H9 (cell line): ENCODE data around the gene MAPK13. TPM values are rescaled to one million over a fixed set of nuclear protein-coding genes. Genes with fewer than 3 reads are reported as not detected.

Experiments used
- DNase-seq: peaks from one replicate; pipeline ENCODE4 v3.0.0-alpha.2; 2017
- H2AFZ ChIP-seq: one replicate; pipeline ENCODE4 v1.6.1; 2013; ENCODE audit warnings: mild to moderate bottlenecking, low read length, control low read depth, moderate library complexity
- H2AK5ac ChIP-seq: 2 replicates; pipeline ENCODE4 v1.6.1; 2013; ENCODE audit warnings: low read length, control low read depth, mixed read lengths; ENCODE audit not compliant: insufficient read length
- H2BK120ac ChIP-seq: one replicate; pipeline ENCODE4 v1.6.1; 2013; ENCODE audit warnings: low read depth, mild to moderate bottlenecking, low read length, control low read depth, inconsistent platforms; ENCODE audit not compliant: poor library complexity, severe bottlenecking
- H2BK12ac ChIP-seq: 2 replicates; pipeline ENCODE4 v1.6.1; 2013; ENCODE audit warnings: low read length, control low read depth, mixed read lengths, low read depth; ENCODE audit not compliant: insufficient read length
- H2BK15ac ChIP-seq: 2 replicates; pipeline ENCODE4 v1.6.1; 2013; ENCODE audit warnings: low read depth, low read length, control low read depth
- H2BK20ac ChIP-seq: one replicate; pipeline ENCODE4 v1.6.1; 2013; ENCODE audit warnings: low read depth, mild to moderate bottlenecking, low read length, control low read depth, inconsistent platforms; ENCODE audit not compliant: poor library complexity, severe bottlenecking
- H2BK5ac ChIP-seq: 2 replicates; pipeline ENCODE4 v1.6.1; 2013; ENCODE audit warnings: low read length, control low read depth, mixed read lengths; ENCODE audit not compliant: insufficient read length
- H3K14ac ChIP-seq: 2 replicates; pipeline ENCODE4 v1.6.1; 2013; ENCODE audit warnings: low read length, control low read depth; ENCODE audit not compliant: insufficient read depth
- H3K18ac ChIP-seq: 2 replicates; pipeline ENCODE4 v1.6.1; 2013; ENCODE audit warnings: low read depth, mild to moderate bottlenecking, mixed read lengths, low read length, control low read depth; ENCODE audit not compliant: insufficient read length
- H3K23ac ChIP-seq: 2 replicates; pipeline ENCODE4 v1.6.1; 2013; ENCODE audit warnings: low read length, control low read depth, mixed read lengths, low read depth; ENCODE audit not compliant: insufficient read length
- H3K23me2 ChIP-seq: 2 replicates; pipeline ENCODE4 v1.6.1; 2013; ENCODE audit warnings: low read depth, mild to moderate bottlenecking, mixed read lengths, low read length, control low read depth; ENCODE audit not compliant: insufficient read length, poor library complexity, severe bottlenecking
- H3K27ac ChIP-seq: 2 replicates; pipeline ENCODE4 v1.5.1; 2013; ENCODE audit warnings: low read length, control low read depth, mixed read lengths, low read depth; ENCODE audit not compliant: insufficient read length
- H3K27me3 ChIP-seq: 2 replicates; pipeline ENCODE4 v1.6.1; 2013; ENCODE audit warnings: low read length, control low read depth, inconsistent platforms; ENCODE audit not compliant: insufficient read depth
- H3K4ac ChIP-seq: 2 replicates; pipeline ENCODE4 v1.6.1; 2013; ENCODE audit warnings: low read depth, mild to moderate bottlenecking, control low read depth, inconsistent platforms, low read length, moderate library complexity
- H3K4me1 ChIP-seq: 2 replicates; pipeline ENCODE4 v1.6.1; 2013; ENCODE audit warnings: low read length, control low read depth, inconsistent platforms; ENCODE audit not compliant: insufficient read depth
- H3K4me2 ChIP-seq: 2 replicates; pipeline ENCODE4 v1.6.1; 2013; ENCODE audit warnings: low read length, control low read depth, mixed read lengths; ENCODE audit not compliant: insufficient read length, insufficient read depth
- H3K56ac ChIP-seq: 2 replicates; pipeline ENCODE4 v1.6.1; 2013; ENCODE audit warnings: low read depth, mild to moderate bottlenecking, mixed read lengths, low read length, control low read depth; ENCODE audit not compliant: insufficient read length
- H3K79me1 ChIP-seq: 2 replicates; pipeline ENCODE4 v1.6.1; 2013; ENCODE audit warnings: low read depth, mild to moderate bottlenecking, moderate library complexity, low read length, control low read depth, inconsistent platforms; ENCODE audit not compliant: insufficient read depth, poor library complexity, severe bottlenecking
- H3K79me2 ChIP-seq: 2 replicates; pipeline ENCODE4 v1.6.1; 2013; ENCODE audit warnings: low read length, control low read depth, inconsistent platforms; ENCODE audit not compliant: insufficient read depth
- H3K9ac ChIP-seq: 2 replicates; pipeline ENCODE4 v1.6.1; 2013; ENCODE audit warnings: low read length, control low read depth, mixed read lengths; ENCODE audit not compliant: insufficient read length; ENCODE audit errors: extremely low read depth
- H3K9me3 ChIP-seq: one replicate; pipeline ENCODE4 v1.6.1; 2013; ENCODE audit warnings: low read depth, low read length, inconsistent platforms; ENCODE audit not compliant: control insufficient read depth
- H3T11ph ChIP-seq: one replicate; pipeline ENCODE4 v1.6.1; 2013; ENCODE audit warnings: mild to moderate bottlenecking, low read length, control low read depth, inconsistent platforms
- H4K20me1 ChIP-seq: one replicate; pipeline ENCODE4 v1.6.1; 2013; ENCODE audit not compliant: control insufficient read depth, insufficient read length, insufficient read depth
- H4K5ac ChIP-seq: 2 replicates; pipeline ENCODE4 v1.6.1; 2013; ENCODE audit warnings: low read depth, mild to moderate bottlenecking, mixed read lengths, low read length, control low read depth; ENCODE audit not compliant: insufficient read length
- H4K8ac ChIP-seq: replicated peaks from 2 replicates; pipeline ENCODE4 v1.6.1; 2013; ENCODE audit warnings: low read length, control low read depth, mixed read lengths, low read depth; ENCODE audit not compliant: insufficient read length
- H4K91ac ChIP-seq: 2 replicates; pipeline ENCODE4 v1.6.1; 2013; ENCODE audit warnings: low read depth, mild to moderate bottlenecking, moderate library complexity, mixed read lengths, low read length, control low read depth; ENCODE audit not compliant: insufficient read length
- H3K27ac Mint-ChIP-seq, 3 experiments: 2 replicates in 2 of 3; 3 replicates in 1 of 3; pipeline ENCODE4 v1.8.0; 2020 to 2021; ENCODE audit warnings: mixed read lengths in 3 of 3, mild to moderate bottlenecking in 1 of 3, moderate library complexity in 1 of 3
- H3K27me3 Mint-ChIP-seq: 2 replicates; pipeline ENCODE4 v1.8.0; 2021; ENCODE audit warnings: low read depth, mild to moderate bottlenecking, moderate library complexity, mixed read lengths
- H3K36me3 Mint-ChIP-seq, 3 experiments: 2 replicates in 2 of 3; 3 replicates in 1 of 3; pipeline ENCODE4 v1.8.0; 2020 to 2021; ENCODE audit warnings: low read depth in 3 of 3, mixed read lengths in 3 of 3; ENCODE audit not compliant: insufficient read depth in 1 of 3
- H3K4me1 Mint-ChIP-seq, 2 experiments: 2 replicates each; pipeline ENCODE4 v1.8.0; 2020; ENCODE audit warnings: mixed read lengths in 2 of 2
- H3K4me3 Mint-ChIP-seq, 2 experiments: 2 replicates in 1 of 2; 3 replicates in 1 of 2; pipeline ENCODE4 v1.8.0; 2020 to 2021; ENCODE audit warnings: mild to moderate bottlenecking in 2 of 2, mixed read lengths in 2 of 2, moderate library complexity in 1 of 2
- H3K9me3 Mint-ChIP-seq, 2 experiments: 2 replicates in 1 of 2; 3 replicates in 1 of 2; pipeline ENCODE4 v1.8.0; 2020; ENCODE audit warnings: mild to moderate bottlenecking in 2 of 2, mixed read lengths in 2 of 2, moderate library complexity in 1 of 2
- WGBS: extraction: QIAGEN DNeasy Blood & Tissue Kit; methylation state at CpG from one replicate; pipeline ENCODE4 v1.1.7; 2013; ENCODE audit warnings: missing lambda C conversion rate, low lambda C conversion rate, mixed read lengths; ENCODE audit not compliant: insufficient read length; ENCODE audit errors: extremely low coverage; 5-methylcytosine and 5-hydroxymethylcytosine counted together
- total RNA-seq: library from RNA; stranded (reverse); gene quantifications from 2 replicates; pipeline ENCODE4 v1.2.1, GENCODE V29; 2021
- TF ChIP-seq, protein P1 (sequence below): fragments of 200-600 bp; sonication (generic); conservative IDR thresholded peaks from 3 replicates; pipeline ENCODE4 v1.8.0; 2021; ENCODE audit warnings: antibody characterized with exemption, mild to moderate bottlenecking

Gene MAPK13
- total RNA-seq, 1 experiment from 2014 or later = 18.9 TPM

- no peak for DNase-seq
- H3K23ac ChIP-seq = no peak overlapping the region
- Mint-ChIP-seq H3K4me3 (no peak overlapping the region), H3K27me3 (peaks cover 10% of the 10 kb centered on the region), H3K27ac (no peak overlapping the region; a peak in 1 of 7 replicates), H3K4me1 (peaks cover 16 to 24% of the 10 kb centered on the region in 2 experiments), H3K9me3 (peaks cover 0 to 2% of the 10 kb centered on the region in 2 experiments; a peak in 1 of 5 replicates), H3K36me3 (peaks cover 0 to 13% (median 3%) of the 10 kb centered on the region in 3 experiments; a peak in 3 of 7 replicates)
- H3T11ph ChIP-seq = no peak overlapping the region
- H3K56ac ChIP-seq = no peak overlapping the region
- no peak overlapping the region for H4K5ac ChIP-seq
- no peak overlapping the region for H2BK20ac ChIP-seq
- H2BK15ac ChIP-seq = no peak overlapping the region
- peaks cover 8% of the 10 kb centered on the region for H3K23me2 ChIP-seq
- no peak overlapping the region for H3K18ac ChIP-seq
- peaks cover 2% of the 10 kb centered on the region for H4K20me1 ChIP-seq
- H3K4me1 ChIP-seq = peaks cover 5% of the 10 kb centered on the region
- no peak overlapping the region for H3K4me2 ChIP-seq
- H2BK5ac ChIP-seq = no peak overlapping the region
- no peak overlapping the region for H2BK12ac ChIP-seq
- no peak overlapping the region for H2AFZ ChIP-seq
- H3K27ac ChIP-seq = no peak overlapping the region
- H2BK120ac ChIP-seq = no peak overlapping the region
- WGBS = no CpG with 5 or more reads among the region's 4 CpGs
- TF ChIP-seq, protein P1, sequence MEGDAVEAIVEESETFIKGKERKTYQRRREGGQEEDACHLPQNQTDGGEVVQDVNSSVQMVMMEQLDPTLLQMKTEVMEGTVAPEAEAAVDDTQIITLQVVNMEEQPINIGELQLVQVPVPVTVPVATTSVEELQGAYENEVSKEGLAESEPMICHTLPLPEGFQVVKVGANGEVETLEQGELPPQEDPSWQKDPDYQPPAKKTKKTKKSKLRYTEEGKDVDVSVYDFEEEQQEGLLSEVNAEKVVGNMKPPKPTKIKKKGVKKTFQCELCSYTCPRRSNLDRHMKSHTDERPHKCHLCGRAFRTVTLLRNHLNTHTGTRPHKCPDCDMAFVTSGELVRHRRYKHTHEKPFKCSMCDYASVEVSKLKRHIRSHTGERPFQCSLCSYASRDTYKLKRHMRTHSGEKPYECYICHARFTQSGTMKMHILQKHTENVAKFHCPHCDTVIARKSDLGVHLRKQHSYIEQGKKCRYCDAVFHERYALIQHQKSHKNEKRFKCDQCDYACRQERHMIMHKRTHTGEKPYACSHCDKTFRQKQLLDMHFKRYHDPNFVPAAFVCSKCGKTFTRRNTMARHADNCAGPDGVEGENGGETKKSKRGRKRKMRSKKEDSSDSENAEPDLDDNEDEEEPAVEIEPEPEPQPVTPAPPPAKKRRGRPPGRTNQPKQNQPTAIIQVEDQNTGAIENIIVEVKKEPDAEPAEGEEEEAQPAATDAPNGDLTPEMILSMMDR = no peak
- no peak overlapping the region for H4K8ac ChIP-seq
- H4K91ac ChIP-seq = no peak overlapping the region
- H3K9me3 ChIP-seq = no peaks in the 10 kb centered on the region
- no peak overlapping the region for H2AK5ac ChIP-seq
- no peak overlapping the region for H3K4ac ChIP-seq
- no peak overlapping the region for H3K9ac ChIP-seq
- no peak overlapping the region for H3K14ac ChIP-seq
- no peaks in the 10 kb centered on the region; the same call in 1 of the 2 replicates for H3K27me3 ChIP-seq
- H3K79me2 ChIP-seq = no peaks in the 10 kb centered on the region
- no peaks in the 10 kb centered on the region for H3K79me1 ChIP-seq
Measured at GRCh38 chr6:36133148-36133547, 2.8 kb downstream of the MAPK13 start.
